RCC 7860 (cell line): Measurements from ENCODE around the gene MTMR1.

Source experiments
- DNase-seq: peaks from one replicate; pipeline ENCODE4 v3.0.0-alpha.2; 2015; ENCODE audit warnings: low spot score
- FAIRE-seq: peaks from 2 replicates; lab custom pipeline; 2012; peaks lifted over from hg19 to GRCh38; lab: Jason Lieb, UNC

MTMR1 gene

GRCh38 chrX:150775569-150776350, 82.6 kb downstream of the MTMR1 start:
- DNase-seq (no peak), FAIRE-seq (no peak)

GRCh38 chrX:150777328-150777992, 84.3 kb downstream of the MTMR1 start:
- FAIRE-seq (no peak), DNase-seq (no peak)

- FAIRE-seq (no peak), DNase-seq (no peak)
These were observed 86.2 kb downstream of the MTMR1 start for GRCh38 chrX:150779385-150779784.

GRCh38 chrX:150781677-150782076, 88.5 kb downstream of the MTMR1 start:
- FAIRE-seq (no peak), DNase-seq (no peak)

- DNase-seq (no peak), FAIRE-seq (no peak)
These were observed 96.8 kb downstream of the MTMR1 start for GRCh38 chrX:150790021-150790420.

- FAIRE-seq (no peak), DNase-seq (no peak)
These were observed 99.8 kb downstream of the MTMR1 start for GRCh38 chrX:150792949-150793527.

GRCh38 chrX:150805736-150806135, 112.5 kb downstream of the MTMR1 start:
- FAIRE-seq (no peak), DNase-seq (no peak)

GRCh38 chrX:150806827-150807226, 113.6 kb downstream of the MTMR1 start:
- DNase-seq = no peak
- no peak for FAIRE-seq

- no peak for FAIRE-seq
- no peak for DNase-seq
These were observed 120.7 kb downstream of the MTMR1 start for GRCh38 chrX:150813922-150814321.
